Epithelial cell of esophagus (primary cell): ENCODE results near the gene IFNL1.

Experiments
- DNase-seq: peaks from one replicate; pipeline ENCODE4 v3.0.0; 2010; ENCODE audit warnings: low read depth
- H3K4me3 ChIP-seq: 2 replicates; pipeline ENCODE4 v1.5.1; 2011; ENCODE audit warnings: mild to moderate bottlenecking, low read length, control low read depth
- CTCF ChIP-seq: IDR thresholded peaks from 2 replicates; pipeline ENCODE4 v1.5.1; 2011; ENCODE audit warnings: low read depth, mild to moderate bottlenecking, low read length, control low read depth, inconsistent platforms; ENCODE audit not compliant: insufficient read depth; ENCODE audit errors: missing control alignments

IFNL1 gene

GRCh38 chr19:39297931-39298634 lies 1.9 kb downstream of the IFNL1 start:
- no peak for TF ChIP-seq CTCF
- no peak overlapping the region for H3K4me3 ChIP-seq
- DNase-seq = no peak

- H3K4me3 ChIP-seq = no peak overlapping the region
- DNase-seq = no peak
- TF ChIP-seq CTCF = no peak
Measured at GRCh38 chr19:39299404-39299803, 3.2 kb downstream of the IFNL1 start.

- TF ChIP-seq CTCF = no peak
- H3K4me3 ChIP-seq = no peak overlapping the region
- no peak for DNase-seq
Measured at GRCh38 chr19:39299832-39300231, 3.6 kb downstream of the IFNL1 start.

GRCh38 chr19:39301021-39301420 lies 4.8 kb downstream of the IFNL1 start:
- no peak for DNase-seq
- TF ChIP-seq CTCF = no peak
- H3K4me3 ChIP-seq = no peak overlapping the region

GRCh38 chr19:39301562-39301961 lies 5.4 kb downstream of the IFNL1 start:
- no peak for DNase-seq

DNA sequence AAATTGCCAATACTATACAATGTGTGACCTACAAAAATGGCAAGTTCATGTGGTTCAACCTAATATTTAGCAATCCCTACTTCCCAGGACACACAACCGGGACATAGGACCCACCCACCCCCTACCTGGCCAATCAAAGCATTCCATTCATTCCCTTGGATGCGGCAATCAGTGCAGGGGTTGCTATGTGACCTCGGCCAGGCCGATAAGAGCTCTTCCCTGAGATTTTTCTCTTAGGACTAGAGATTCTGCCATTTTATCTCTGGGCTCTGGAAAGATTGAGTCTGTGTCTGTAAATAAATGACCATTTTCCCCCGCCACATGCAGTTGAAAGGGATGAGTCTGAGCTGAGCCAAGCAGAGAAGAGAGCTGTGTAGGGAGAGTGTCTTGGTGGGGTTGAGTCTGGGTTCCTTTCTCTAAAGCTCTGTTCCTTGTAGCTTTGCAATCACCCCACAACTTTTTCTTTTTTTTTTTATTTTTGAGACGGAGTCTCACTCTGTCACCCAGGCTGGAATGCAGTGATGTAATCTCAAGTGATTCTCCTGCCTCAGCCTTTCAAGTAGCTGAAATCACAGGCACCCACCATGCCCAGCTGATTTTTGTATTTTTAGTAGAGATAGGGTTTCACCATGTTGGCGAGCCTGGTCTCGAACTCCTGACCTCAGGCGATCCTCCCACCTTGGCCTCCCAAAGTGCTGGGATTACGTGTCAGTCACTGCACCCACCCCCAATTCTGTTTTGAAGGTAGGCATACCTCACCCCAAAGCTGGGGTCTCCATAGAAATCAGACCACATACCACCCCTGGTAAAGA lies 7.4 kb downstream of the IFNL1 start:
- H3K4me3 ChIP-seq = no peak overlapping the region
- DNase-seq = no peak
- no peak for TF ChIP-seq CTCF

More at GRCh38 chr19:39301562-39301961, 5.4 kb downstream of the IFNL1 start:
- H3K4me3 ChIP-seq = no peak overlapping the region
- no peak for TF ChIP-seq CTCF
